Measurements from ENCODE around the gene UBE2B.

- TF ChIP-seq CTCF (IDR thresholded peaks at IDR 0.05 in 4 of 5, conservative IDR thresholded peaks at IDR 0.05 in 1 of 5) (no peak), POLR2A (IDR thresholded peaks at IDR 0.05) (no peak)
Measured at GRCh38 chr5:134437340-134437846, 66.0 kb downstream of the UBE2B start.

Data from gastrocnemius medialis (tissue), 4 donors.